ENCODE data around the gene LRRC1. TPM values are rescaled to one million over a fixed set of nuclear protein-coding genes. Genes with fewer than 3 reads are reported as not detected.

LRRC1 gene
- total and polyA plus RNA-seq, 2 of the 13 experiments (the other 11 are each of a cell fraction or from before 2014, with no cell fraction given), result 15.6 to 27.7 TPM

- TF ChIP-seq ZBTB33 (CRISPR knock-in tag; IDR thresholded peaks at IDR 0.05), result no peak
- no peak for TF ChIP-seq PLSCR1 (CRISPR knock-in tag; IDR thresholded peaks at IDR 0.05; ENCODE audit: borderline replicate concordance)
- no peak for TF ChIP-seq MAFG (CRISPR knock-in tag; IDR thresholded peaks at IDR 0.05)
- TF ChIP-seq ZFP82 (CRISPR knock-in tag; IDR thresholded peaks at IDR 0.05; ENCODE audit: borderline replicate concordance), result no peak
- TF ChIP-seq HDAC2 (CRISPR knock-in tag; IDR thresholded peaks at IDR 0.05), result no peak
- no peak for TF ChIP-seq ZNF205 (CRISPR knock-in tag; IDR thresholded peaks at IDR 0.05)
- no peak for TF ChIP-seq NBN (conservative IDR thresholded peaks at IDR 0.05)
- TF ChIP-seq SNRNP70 (IDR thresholded peaks at IDR 0.05; ENCODE audit: low read depth, low read length), result no peak
- no peak for TF ChIP-seq ELF3 (CRISPR knock-in tag; IDR thresholded peaks at IDR 0.05)
- TF ChIP-seq ZNF317 (CRISPR knock-in tag; IDR thresholded peaks at IDR 0.05), result no peak
- no peak for TF ChIP-seq FOSL1 (CRISPR knock-in tag; IDR thresholded peaks at IDR 0.05; ENCODE audit: borderline replicate concordance)
- TF ChIP-seq PHB2 (IDR thresholded peaks at IDR 0.05; ENCODE audit: partially characterized antibody), result no peak
- no peak for TF ChIP-seq NR2F6 (IDR thresholded peaks at IDR 0.05)
- TF ChIP-seq NR2F6 (CRISPR knock-in tag; IDR thresholded peaks at IDR 0.05), result no peak
- no peak for TF ChIP-seq ZNF24 (IDR thresholded peaks at IDR 0.05)
- TF ChIP-seq ZSCAN30 (CRISPR knock-in tag; IDR thresholded peaks at IDR 0.05), result no peak
- TF ChIP-seq FOXO4 (CRISPR knock-in tag; conservative IDR thresholded peaks at IDR 0.05), result no peak
- TF ChIP-seq NFKB2 (CRISPR knock-in tag; IDR thresholded peaks at IDR 0.05; ENCODE audit: borderline replicate concordance), result no peak
- TF ChIP-seq JUNB (CRISPR knock-in tag; IDR thresholded peaks at IDR 0.05; ENCODE audit: borderline replicate concordance), result no peak
- TF ChIP-seq SOX6 (IDR thresholded peaks at IDR 0.05), result no peak
- no peak for TF ChIP-seq SOX6 (CRISPR knock-in tag; IDR thresholded peaks at IDR 0.05)
- TF ChIP-seq HMG20B (CRISPR knock-in tag; conservative IDR thresholded peaks at IDR 0.05), result no peak
- in situ Hi-C loops (cut with HindIII; ENCODE audit: extremely low pct_ligation_motif_present, low pct_unique_long_range_greater_than_20kb), result no loop called here
- H3K9ac ChIP-seq (ENCODE audit: insufficient read depth, low read depth, low read length), result no peak overlapping the region
- peaks cover 23% of the 10 kb centered on the region for H3K4me1 ChIP-seq (ENCODE audit: insufficient read depth, low read length)
- peaks cover 33% of the 10 kb centered on the region for H3K79me2 ChIP-seq (ENCODE audit: insufficient read depth, low read length)
- intact Hi-C loops (cut with micrococcal nuclease; ENCODE audit: unreplicated experiment), result no loop called here
- no TSS peak for BruUV-seq (replicated peaks)
- no peak overlapping the region for H3K4me2 ChIP-seq (ENCODE audit: low read depth, low read length)
- POLR2A ChIA-PET, result no interaction called here
- ATAC-seq (no peak), DNase-seq (ENCODE audit: low spot score) (no peak), FAIRE-seq (no peak)
- H3K27ac ChIP-seq (ENCODE audit: extremely low read length, insufficient read depth, low read length), result no peak overlapping the region
- no peaks in the 10 kb centered on the region for H3K9me3 ChIP-seq (ENCODE audit: low read length)
- H2AFZ ChIP-seq (ENCODE audit: low read length), result no peak overlapping the region
- no peaks in the 10 kb centered on the region for H3K27me3 ChIP-seq (ENCODE audit: control insufficient read depth in 1 of 2, insufficient read depth in 2 of 2, low read length in 2 of 2)
- H4K20me1 ChIP-seq (ENCODE audit: insufficient read depth, low read length), result no peaks in the 10 kb centered on the region; the same call in 1 of the 2 replicates
- WGBS (ENCODE audit: low lambda C conversion rate), result 96% methylated on average over 2 of the region's 2 CpGs
- no peak overlapping the region for H3K4me3 ChIP-seq (replicated peaks in 1 of 3; ENCODE audit: insufficient read depth in 1 of 3, low read depth in 2 of 3, low read length in 3 of 3)
- H3K36me3 ChIP-seq (replicated peaks in 1 of 2; ENCODE audit: control insufficient read depth in 1 of 2, insufficient read depth in 2 of 2, low read length in 2 of 2), result no peaks in the 10 kb centered on the region
- CTCF ChIA-PET (ENCODE audit: low intra/inter-chr PET ratio, low total read pairs), result no interaction called here
Measured at GRCh38 chr6:53860511-53860910, 65.7 kb downstream of the LRRC1 start.

All from HepG2 (cell line).